ENCODE results near the gene MFSD11. TPM values are rescaled to one million over a fixed set of nuclear protein-coding genes. Genes with fewer than 3 reads are reported as not detected.

MFSD11 gene
- total and polyA plus RNA-seq, 7 donors, result 10.1 to 27.4 (median 20.7) TPM

- peaks cover 52% of the 10 kb centered on the region for H3K4me1 ChIP-seq
- DNase-seq (no peak), ATAC-seq (peak; percentile 51 to 73 (median 64))
- intact Hi-C loops (cut with DNase I), result no loop called here
- no peaks in the 10 kb centered on the region for H3K36me3 ChIP-seq (ENCODE audit: insufficient read depth in 1 of 2, low read depth in 1 of 2)
- peak overlapping the region; percentile 97 for H3K27ac ChIP-seq
- TF ChIP-seq, protein P1, sequence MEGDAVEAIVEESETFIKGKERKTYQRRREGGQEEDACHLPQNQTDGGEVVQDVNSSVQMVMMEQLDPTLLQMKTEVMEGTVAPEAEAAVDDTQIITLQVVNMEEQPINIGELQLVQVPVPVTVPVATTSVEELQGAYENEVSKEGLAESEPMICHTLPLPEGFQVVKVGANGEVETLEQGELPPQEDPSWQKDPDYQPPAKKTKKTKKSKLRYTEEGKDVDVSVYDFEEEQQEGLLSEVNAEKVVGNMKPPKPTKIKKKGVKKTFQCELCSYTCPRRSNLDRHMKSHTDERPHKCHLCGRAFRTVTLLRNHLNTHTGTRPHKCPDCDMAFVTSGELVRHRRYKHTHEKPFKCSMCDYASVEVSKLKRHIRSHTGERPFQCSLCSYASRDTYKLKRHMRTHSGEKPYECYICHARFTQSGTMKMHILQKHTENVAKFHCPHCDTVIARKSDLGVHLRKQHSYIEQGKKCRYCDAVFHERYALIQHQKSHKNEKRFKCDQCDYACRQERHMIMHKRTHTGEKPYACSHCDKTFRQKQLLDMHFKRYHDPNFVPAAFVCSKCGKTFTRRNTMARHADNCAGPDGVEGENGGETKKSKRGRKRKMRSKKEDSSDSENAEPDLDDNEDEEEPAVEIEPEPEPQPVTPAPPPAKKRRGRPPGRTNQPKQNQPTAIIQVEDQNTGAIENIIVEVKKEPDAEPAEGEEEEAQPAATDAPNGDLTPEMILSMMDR (IDR thresholded peaks at IDR 0.05), result no peak
- H3K9me3 ChIP-seq, result no peaks in the 10 kb centered on the region
- peak overlapping the region; percentile 66 for H3K4me3 ChIP-seq
- WGBS, 3 donors, result 13 to 18% (median 13%) methylated on average over 8 of the region's 8 CpGs
- no peaks in the 10 kb centered on the region for H3K27me3 ChIP-seq (ENCODE audit: insufficient read depth in 3 of 3, low read length in 2 of 3)
These were observed 37.7 kb upstream of the MFSD11 start for GRCh38 chr17:76700270-76700616.

- H3K36me3 ChIP-seq (ENCODE audit: insufficient read depth in 1 of 2, low read depth in 1 of 2), result no peaks in the 10 kb centered on the region
- H3K9me3 ChIP-seq, result no peaks in the 10 kb centered on the region
- intact Hi-C loops (cut with DNase I), result no loop called here
- 9 to 19% (median 14%) methylated on average over 33 of the region's 33 CpGs for WGBS, 3 donors
- ATAC-seq, result peak; percentile 86 to 92 (median 90)
- H3K27ac ChIP-seq, result peak overlapping the region; percentile 97
- H3K4me1 ChIP-seq, result peaks cover 47% of the 10 kb centered on the region
- TF ChIP-seq, protein P1 (IDR thresholded peaks at IDR 0.05), result no peak
- H3K27me3 ChIP-seq (ENCODE audit: insufficient read depth in 3 of 3, low read length in 2 of 3), result no peaks in the 10 kb centered on the region
- H3K4me3 ChIP-seq, result peak overlapping the region; percentile 66
- peak; percentile 75 to 87 for DNase-seq
These were observed 37.1 kb upstream of the MFSD11 start for GRCh38 chr17:76700617-76701470.

DNA sequence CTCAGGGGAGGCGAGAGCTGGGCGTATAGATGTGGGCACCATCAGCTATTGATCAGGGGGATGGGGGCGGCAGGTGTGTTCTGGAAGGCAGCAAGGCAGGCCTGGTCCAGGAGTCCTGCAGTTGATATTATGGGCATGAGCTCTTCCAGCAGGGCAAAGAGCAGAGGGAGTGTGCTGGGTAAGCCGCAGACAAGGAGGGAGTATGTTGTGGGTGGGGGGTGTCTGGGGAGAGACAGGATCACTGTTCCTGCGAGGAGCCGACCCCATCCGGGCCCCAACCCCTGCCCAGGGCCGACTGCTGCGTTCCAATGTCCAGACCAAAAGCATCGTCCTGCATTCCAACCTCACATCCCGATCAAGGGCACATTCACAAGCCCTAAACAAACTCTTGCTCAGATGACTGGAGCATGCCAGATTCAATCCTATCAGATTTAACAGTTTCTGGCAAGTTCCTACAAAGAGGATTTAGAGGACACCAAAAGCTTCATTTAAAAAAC lies 36.4 kb upstream of the MFSD11 start:
- Histone ChIP-seq H3K36me3 (ENCODE audit: insufficient read depth in 1 of 2, low read depth in 1 of 2) (no peaks in the 10 kb centered on the region), H3K27me3 (ENCODE audit: insufficient read depth in 3 of 3, low read length in 2 of 3) (no peaks in the 10 kb centered on the region), H3K4me3 (peak overlapping the region; percentile 66), H3K27ac (peak overlapping the region; percentile 97), H3K4me1 (peaks cover 42% of the 10 kb centered on the region), H3K9me3 (no peaks in the 10 kb centered on the region)
- intact Hi-C loops (cut with DNase I), result no loop called here
- WGBS, 3 donors, result 52 to 67% (median 53%) methylated on average over 11 of the region's 11 CpGs
- ATAC-seq, result no peak
- DNase-seq, result no peak
- TF ChIP-seq, protein P1 (IDR thresholded peaks at IDR 0.05), result no peak

- intact Hi-C loops (cut with DNase I), result no loop called here
- no peaks in the 10 kb centered on the region for H3K36me3 ChIP-seq (ENCODE audit: insufficient read depth in 1 of 2, low read depth in 1 of 2)
- H3K4me1 ChIP-seq, result peaks cover 42% of the 10 kb centered on the region
- TF ChIP-seq, protein P1 (IDR thresholded peaks at IDR 0.05), result no peak
- H3K27ac ChIP-seq, result peak overlapping the region; percentile 97
- ATAC-seq, result no peak
- H3K9me3 ChIP-seq, result no peaks in the 10 kb centered on the region
- 55 to 74% (median 69%) methylated on average over 2 of the region's 2 CpGs for WGBS, 3 donors
- no peak for DNase-seq
- no peak overlapping the region for H3K4me3 ChIP-seq
- no peaks in the 10 kb centered on the region for H3K27me3 ChIP-seq (ENCODE audit: insufficient read depth in 3 of 3, low read length in 2 of 3)
These were observed 35.8 kb upstream of the MFSD11 start for GRCh38 chr17:76702076-76702475.
